ENCODE results near the gene COQ5.

GRCh38 chr12:120522568-120522967 is 6.4 kb downstream of the COQ5 start:
- no peak for TF ChIP-seq CTCF (IDR thresholded peaks at IDR 0.05; ENCODE audit: low read depth, low read length, missing input control)
- no peak for TF ChIP-seq TAF1 (conservative IDR thresholded peaks at IDR 0.05)
- TF ChIP-seq REST (IDR thresholded peaks at IDR 0.05): no peak
- TF ChIP-seq, protein P1, sequence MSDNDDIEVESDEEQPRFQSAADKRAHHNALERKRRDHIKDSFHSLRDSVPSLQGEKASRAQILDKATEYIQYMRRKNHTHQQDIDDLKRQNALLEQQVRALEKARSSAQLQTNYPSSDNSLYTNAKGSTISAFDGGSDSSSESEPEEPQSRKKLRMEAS (IDR thresholded peaks at IDR 0.05): no peak
- TF ChIP-seq RXRA (IDR thresholded peaks at IDR 0.05): no peak
- TF ChIP-seq EGR1 (IDR thresholded peaks at IDR 0.05; ENCODE audit: low read depth in 2 of 2): no peak
- no peak for TF ChIP-seq RAD21 (IDR thresholded peaks at IDR 0.05)
- TF ChIP-seq GABPA (IDR thresholded peaks at IDR 0.05 in 1 of 2, conservative IDR thresholded peaks at IDR 0.05 in 1 of 2): no peak
- no peak for TF ChIP-seq NR2F2 (IDR thresholded peaks at IDR 0.05)
